BLaER1 (cell line): ENCODE measurements around the gene TTLL9.
A peak's percentile ranks its signal among the peaks of the same experiment; 100 is the strongest.

Experiments
- H3K27ac ChIP-seq: shearing (Covaris generic); formaldehyde crosslinking; 2 replicates; pipeline ENCODE4 v1.8.1; 2022
- H3K27me3 ChIP-seq: shearing (Covaris generic); formaldehyde crosslinking; 2 replicates; pipeline ENCODE4 v1.8.1; 2022
- H3K36me3 ChIP-seq: shearing (Covaris generic); formaldehyde crosslinking; 2 replicates; pipeline ENCODE4 v1.8.1; 2022
- H3K4me1 ChIP-seq: shearing (Covaris generic); formaldehyde crosslinking; 2 replicates; pipeline ENCODE4 v1.8.1; 2022
- H3K4me2 ChIP-seq: shearing (Covaris generic); formaldehyde crosslinking; 2 replicates; pipeline ENCODE4 v1.8.1; 2022
- H3K4me3 ChIP-seq: shearing (Covaris generic); formaldehyde crosslinking; 2 replicates; pipeline ENCODE4 v1.8.1; 2022
- H3K9ac ChIP-seq: shearing (Covaris generic); formaldehyde crosslinking; 2 replicates; pipeline ENCODE4 v1.8.1; 2022
- H3K9me3 ChIP-seq: shearing (Covaris generic); formaldehyde crosslinking; 2 replicates; pipeline ENCODE4 v1.8.1; 2022
- H4K20me1 ChIP-seq: shearing (Covaris generic); formaldehyde crosslinking; 2 replicates; pipeline ENCODE4 v1.8.1; 2022
- Cebpa-rat ChIP-seq: shearing (Covaris generic); IDR thresholded peaks from 2 replicates; pipeline ENCODE4 v1.8.1; 2022

The TTLL9 gene

DNA sequence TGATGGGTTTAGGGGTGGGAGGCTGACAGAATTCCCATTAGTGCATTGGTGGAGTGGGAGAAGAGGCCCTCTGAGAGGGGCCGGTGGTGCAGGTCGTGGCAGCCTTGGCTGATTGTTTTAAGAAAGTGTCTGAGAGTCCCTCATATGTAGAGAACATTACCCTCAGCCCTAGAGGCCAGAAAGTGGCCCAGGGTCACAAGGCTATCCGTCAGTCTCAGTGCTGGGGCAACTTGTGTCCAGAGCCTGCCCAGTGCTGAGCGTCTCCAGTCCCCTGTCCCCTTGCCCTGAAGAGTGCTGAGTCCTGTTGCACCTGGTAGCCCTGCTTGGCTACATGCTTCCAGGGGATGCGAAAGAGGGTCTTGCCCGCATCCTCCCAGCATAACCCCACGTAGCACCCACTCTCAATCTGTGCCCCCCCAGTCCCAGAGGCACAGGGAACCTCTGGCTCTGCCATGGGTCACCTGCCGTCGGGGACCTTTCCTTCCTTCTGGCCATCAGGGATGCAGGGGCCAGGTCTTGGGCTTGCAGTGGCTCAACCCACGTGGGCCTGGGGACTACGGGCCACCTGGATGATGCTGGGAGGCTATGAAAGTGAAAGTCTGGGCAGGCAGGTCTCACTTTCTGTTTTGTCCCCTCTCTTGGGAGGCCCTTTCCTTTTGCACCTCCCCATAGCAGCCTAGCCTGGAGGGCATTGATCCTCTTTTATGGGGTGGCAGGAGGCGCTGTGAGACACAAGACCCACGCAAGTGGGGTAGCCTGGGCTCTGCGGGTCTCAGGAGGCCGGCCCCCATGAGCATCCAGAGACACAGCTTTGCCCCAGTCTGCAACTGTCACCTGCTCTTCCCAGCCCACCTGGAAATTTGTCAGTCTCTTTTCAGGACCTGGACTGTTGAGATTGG is 12.3 kb upstream of the TTLL9 start:
- no peak overlapping the region for H3K9ac ChIP-seq
- no peak for TF ChIP-seq Cebpa-rat
- H3K36me3 ChIP-seq = no peaks in the 10 kb centered on the region
- H3K4me2 ChIP-seq = peak overlapping the region; percentile 100
- peaks cover 54% of the 10 kb centered on the region for H3K4me1 ChIP-seq
- no peaks in the 10 kb centered on the region for H4K20me1 ChIP-seq
- H3K27me3 ChIP-seq = no peaks in the 10 kb centered on the region
- no peak overlapping the region for H3K27ac ChIP-seq
- no peak overlapping the region for H3K4me3 ChIP-seq
- H3K9me3 ChIP-seq = no peaks in the 10 kb centered on the region

GRCh38 chr20:31858760-31859083 is 11.7 kb upstream of the TTLL9 start:
- no peak overlapping the region for H3K4me3 ChIP-seq
- H3K27me3 ChIP-seq = no peaks in the 10 kb centered on the region
- H3K9ac ChIP-seq = no peak overlapping the region
- H4K20me1 ChIP-seq = no peaks in the 10 kb centered on the region
- no peak overlapping the region for H3K27ac ChIP-seq
- H3K4me1 ChIP-seq = peaks cover 60% of the 10 kb centered on the region
- no peak for TF ChIP-seq Cebpa-rat
- H3K4me2 ChIP-seq = peak overlapping the region; percentile 100
- H3K36me3 ChIP-seq = no peaks in the 10 kb centered on the region
- H3K9me3 ChIP-seq = no peaks in the 10 kb centered on the region

GRCh38 chr20:31859266-31859997 is 11.0 kb upstream of the TTLL9 start:
- no peak overlapping the region for H3K27ac ChIP-seq
- H3K9ac ChIP-seq = no peak overlapping the region
- no peaks in the 10 kb centered on the region for H4K20me1 ChIP-seq
- no peak for TF ChIP-seq Cebpa-rat
- H3K4me2 ChIP-seq = peak overlapping the region; percentile 100
- H3K9me3 ChIP-seq = no peaks in the 10 kb centered on the region
- peaks cover 67% of the 10 kb centered on the region for H3K4me1 ChIP-seq
- H3K36me3 ChIP-seq = no peaks in the 10 kb centered on the region
- H3K27me3 ChIP-seq = no peaks in the 10 kb centered on the region
- no peak overlapping the region for H3K4me3 ChIP-seq

DNA sequence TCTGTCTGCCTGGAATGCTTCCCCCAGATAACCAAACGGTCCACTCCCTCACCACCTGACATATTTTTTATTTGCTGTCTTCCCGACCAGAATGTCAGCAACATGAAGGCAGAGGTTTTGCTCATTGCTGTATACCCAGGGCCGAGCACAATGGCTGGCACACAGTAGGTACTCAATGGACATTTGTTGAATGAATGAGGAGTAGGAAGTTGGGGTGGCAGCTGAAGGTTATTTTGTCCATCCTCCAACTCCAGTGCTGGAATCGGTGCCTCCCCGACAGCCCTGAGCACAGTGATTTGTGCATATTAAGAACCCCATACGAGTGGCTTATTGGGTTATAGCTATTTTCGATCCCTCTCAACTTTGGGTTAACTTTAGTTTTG is 10.4 kb upstream of the TTLL9 start:
- no peak for TF ChIP-seq Cebpa-rat

DNA sequence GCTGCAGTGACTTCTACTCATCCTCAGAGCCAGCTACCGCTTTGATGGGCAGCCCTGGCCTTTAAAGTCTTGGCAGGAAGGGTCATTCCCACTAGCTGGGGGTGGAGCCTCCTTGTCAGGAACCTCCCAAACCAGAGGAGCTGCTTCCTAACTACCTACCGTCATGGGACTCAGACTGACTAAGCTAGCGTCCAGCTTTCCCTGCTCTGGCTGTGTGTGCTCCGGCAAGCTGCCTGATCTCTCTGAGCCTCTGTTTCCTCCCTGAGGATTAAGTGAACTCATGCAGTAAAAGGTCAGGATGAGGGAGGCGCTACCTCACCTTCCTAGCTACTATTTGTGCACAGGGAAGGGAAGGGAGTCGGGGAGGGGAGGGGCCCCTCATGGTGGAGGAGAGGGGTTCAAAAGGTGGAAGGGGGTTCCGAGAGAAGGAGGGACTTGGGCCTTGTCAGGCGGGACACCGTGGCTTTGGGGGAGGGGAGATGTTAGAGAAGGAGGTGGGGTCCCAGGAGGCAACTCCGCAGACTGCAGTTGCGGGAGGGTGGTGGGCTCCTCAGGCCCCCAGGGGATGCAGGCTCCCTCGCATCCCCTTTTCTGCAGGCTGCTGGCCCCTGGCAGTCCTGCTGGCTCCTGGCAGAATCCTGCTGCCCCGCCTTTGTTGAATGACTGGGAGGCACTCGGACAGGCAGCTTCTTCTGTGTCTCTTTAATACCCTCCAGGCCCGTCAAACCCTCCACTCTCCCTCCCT is 9.9 kb upstream of the TTLL9 start:
- H3K4me3 ChIP-seq = peak overlapping the region; percentile 75
- H3K9me3 ChIP-seq = no peaks in the 10 kb centered on the region
- peak overlapping the region; percentile 100 for H3K4me2 ChIP-seq
- no peaks in the 10 kb centered on the region for H4K20me1 ChIP-seq
- H3K27ac ChIP-seq = 0 out of 2 replicates have a peak overlapping the region, but pooled peaks have one; percentile 61
- no peaks in the 10 kb centered on the region for H3K36me3 ChIP-seq
- H3K4me1 ChIP-seq = peaks cover 71% of the 10 kb centered on the region
- H3K9ac ChIP-seq = peak overlapping the region; percentile 82
- no peaks in the 10 kb centered on the region for H3K27me3 ChIP-seq
- no peak for TF ChIP-seq Cebpa-rat

More for the DNA sequence above, 10.4 kb upstream of the TTLL9 start:
- Histone ChIP-seq H3K4me1 (peaks cover 71% of the 10 kb centered on the region), H3K4me2 (peak overlapping the region; percentile 100), H3K27ac (no peak overlapping the region), H3K9ac (no peak overlapping the region; the same call in 1 of the 2 replicates), H3K9me3 (no peaks in the 10 kb centered on the region), H4K20me1 (no peaks in the 10 kb centered on the region), H3K27me3 (no peaks in the 10 kb centered on the region), H3K4me3 (peak overlapping the region; percentile 75; the same call in 1 of the 2 replicates), H3K36me3 (no peaks in the 10 kb centered on the region)

DNA sequence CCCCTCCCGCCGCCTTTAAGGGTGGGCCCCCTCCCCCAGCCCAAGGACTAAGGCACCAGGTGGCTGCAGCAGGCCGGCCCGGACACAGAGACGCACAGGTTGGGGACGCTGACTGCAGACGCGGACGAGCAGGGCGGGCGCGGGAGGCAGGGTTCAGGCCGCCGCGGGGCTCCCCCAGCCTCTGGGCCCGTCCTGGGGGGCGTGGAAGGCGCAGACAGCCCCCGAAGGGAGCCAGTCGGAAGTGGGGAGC is 9.4 kb upstream of the TTLL9 start:
- Histone ChIP-seq H3K4me3 (peak overlapping the region; percentile 75), H3K36me3 (no peaks in the 10 kb centered on the region), H3K4me2 (peak overlapping the region; percentile 100), H3K9ac (peak overlapping the region; percentile 82), H4K20me1 (no peaks in the 10 kb centered on the region), H3K27ac (peak overlapping the region; percentile 61; the same call in 1 of the 2 replicates), H3K27me3 (no peaks in the 10 kb centered on the region), H3K9me3 (no peaks in the 10 kb centered on the region), H3K4me1 (peaks cover 71% of the 10 kb centered on the region)
- TF ChIP-seq Cebpa-rat = no peak

GRCh38 chr20:31861385-31862156 is 8.9 kb upstream of the TTLL9 start:
- H3K27ac ChIP-seq = peak overlapping the region; percentile 61; the same call in 1 of the 2 replicates
- H3K4me2 ChIP-seq = peak overlapping the region; percentile 100

DNA sequence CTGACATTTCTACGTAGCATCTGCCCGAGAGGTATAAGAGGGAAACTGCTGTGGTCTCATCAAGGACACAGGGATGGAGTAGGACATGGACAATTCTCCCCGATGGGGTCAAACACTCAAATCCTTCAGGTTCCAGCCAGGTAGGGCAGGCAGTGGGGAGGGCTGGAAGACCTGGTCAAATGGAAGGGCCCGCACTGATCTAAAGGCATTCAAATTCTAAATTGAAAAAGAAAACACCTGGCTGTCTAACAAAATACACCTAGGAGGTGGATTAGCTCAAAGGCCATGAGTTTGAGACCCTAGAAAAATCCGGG is 8.3 kb upstream of the TTLL9 start:
- Histone ChIP-seq H4K20me1 (no peaks in the 10 kb centered on the region), H3K36me3 (no peaks in the 10 kb centered on the region), H3K9ac (no peak overlapping the region), H3K4me1 (peaks cover 68% of the 10 kb centered on the region), H3K4me3 (no peak overlapping the region), H3K4me2 (peak overlapping the region; percentile 100), H3K27ac (no peak overlapping the region), H3K9me3 (no peaks in the 10 kb centered on the region), H3K27me3 (no peaks in the 10 kb centered on the region)
- no peak for TF ChIP-seq Cebpa-rat

More at GRCh38 chr20:31861385-31862156, 8.9 kb upstream of the TTLL9 start:
- TF ChIP-seq Cebpa-rat = no peak
- peak overlapping the region; percentile 75 for H3K4me3 ChIP-seq
- no peaks in the 10 kb centered on the region for H3K36me3 ChIP-seq
- peaks cover 71% of the 10 kb centered on the region for H3K4me1 ChIP-seq
- no peaks in the 10 kb centered on the region for H3K27me3 ChIP-seq
- H4K20me1 ChIP-seq = no peaks in the 10 kb centered on the region
- peak overlapping the region; percentile 82 for H3K9ac ChIP-seq
- H3K9me3 ChIP-seq = no peaks in the 10 kb centered on the region

GRCh38 chr20:31862506-31862905 is 7.9 kb upstream of the TTLL9 start:
- Histone ChIP-seq H3K27ac (no peak overlapping the region), H3K36me3 (no peaks in the 10 kb centered on the region), H4K20me1 (no peaks in the 10 kb centered on the region), H3K9me3 (no peaks in the 10 kb centered on the region), H3K4me2 (peak overlapping the region; percentile 67; the same call in 1 of the 2 replicates), H3K27me3 (no peaks in the 10 kb centered on the region), H3K4me1 (peaks cover 64% of the 10 kb centered on the region), H3K9ac (no peak overlapping the region), H3K4me3 (no peak overlapping the region)
- no peak for TF ChIP-seq Cebpa-rat
